Activated T-helper 17 cell treated with anti-CD3 and anti-CD28 coated beads, Interleukin-2, amount 50 U/mL, for 72 hours (primary cell): Measurements from ENCODE around the gene COL20A1. TPM values are rescaled to one million over a fixed set of nuclear protein-coding genes. Genes with fewer than 3 reads are reported as not detected.

Experiments
- ATAC-seq: fragments of 150-1000 bp; cut with Tn5 transposase; replicated peaks from 2 replicates; pipeline ENCODE4 v1.10.0; 2021; ENCODE audit warnings: mild to moderate bottlenecking, moderate library complexity
- H3K27ac Mint-ChIP-seq: one replicate; pipeline ENCODE4 v1.8.0; 2022; ENCODE audit warnings: mixed read lengths
- H3K27me3 Mint-ChIP-seq: one replicate; pipeline ENCODE4 v1.8.0; 2022; ENCODE audit warnings: mixed read lengths
- H3K36me3 Mint-ChIP-seq: one replicate; pipeline ENCODE4 v1.8.0; 2022; ENCODE audit warnings: low read depth, mild to moderate bottlenecking, mixed read lengths
- H3K4me1 Mint-ChIP-seq: one replicate; pipeline ENCODE4 v1.8.0; 2022; ENCODE audit warnings: mixed read lengths
- H3K4me3 Mint-ChIP-seq: one replicate; pipeline ENCODE4 v1.8.0; 2022; ENCODE audit warnings: mild to moderate bottlenecking, mixed read lengths
- H3K9me3 Mint-ChIP-seq: one replicate; pipeline ENCODE4 v1.8.0; 2022; ENCODE audit warnings: mixed read lengths
- total RNA-seq, 2 donors: library from RNA; stranded (reverse); gene quantifications; one replicate each; pipeline ENCODE4 v1.2.3, GENCODE V29; 2022

The COL20A1 gene
- total RNA-seq, 2 donors from 2014 or later: 0.16 to 0.17 TPM

GRCh38 chr20:63319164-63320040 lies 26.4 kb downstream of the COL20A1 start:
- no peaks in the 10 kb centered on the region for H3K4me1 Mint-ChIP-seq
- no peak for ATAC-seq
- H3K9me3 Mint-ChIP-seq: no peaks in the 10 kb centered on the region
- no peaks in the 10 kb centered on the region for H3K36me3 Mint-ChIP-seq
- H3K27ac Mint-ChIP-seq: no peak overlapping the region
- no peaks in the 10 kb centered on the region for H3K27me3 Mint-ChIP-seq
- H3K4me3 Mint-ChIP-seq: no peak overlapping the region

- Mint-ChIP-seq H3K9me3 (no peaks in the 10 kb centered on the region), H3K27ac (no peak overlapping the region), H3K4me1 (no peaks in the 10 kb centered on the region), H3K27me3 (no peaks in the 10 kb centered on the region), H3K4me3 (no peak overlapping the region), H3K36me3 (no peaks in the 10 kb centered on the region)
- ATAC-seq: no peak
Observed at GRCh38 chr20:63320041-63320511, 27.1 kb downstream of the COL20A1 start.

- no peaks in the 10 kb centered on the region for H3K36me3 Mint-ChIP-seq
- no peaks in the 10 kb centered on the region for H3K9me3 Mint-ChIP-seq
- H3K27ac Mint-ChIP-seq: no peak overlapping the region
- H3K27me3 Mint-ChIP-seq: no peaks in the 10 kb centered on the region
- ATAC-seq: no peak
- H3K4me1 Mint-ChIP-seq: no peaks in the 10 kb centered on the region
- no peak overlapping the region for H3K4me3 Mint-ChIP-seq
Observed at GRCh38 chr20:63320616-63321147, 27.7 kb downstream of the COL20A1 start.

GRCh38 chr20:63321148-63321831 lies 28.3 kb downstream of the COL20A1 start:
- no peak overlapping the region for H3K4me3 Mint-ChIP-seq

GRCh38 chr20:63322146-63322932 lies 29.4 kb downstream of the COL20A1 start:
- no peak overlapping the region for H3K4me3 Mint-ChIP-seq
- no peaks in the 10 kb centered on the region for H3K4me1 Mint-ChIP-seq
- H3K27me3 Mint-ChIP-seq: no peaks in the 10 kb centered on the region
- H3K27ac Mint-ChIP-seq: no peak overlapping the region
- no peaks in the 10 kb centered on the region for H3K9me3 Mint-ChIP-seq
- no peak for ATAC-seq
- no peaks in the 10 kb centered on the region for H3K36me3 Mint-ChIP-seq

More at GRCh38 chr20:63321148-63321831, 28.3 kb downstream of the COL20A1 start:
- Mint-ChIP-seq H3K27ac (no peak overlapping the region), H3K27me3 (no peaks in the 10 kb centered on the region), H3K4me1 (no peaks in the 10 kb centered on the region), H3K9me3 (no peaks in the 10 kb centered on the region), H3K36me3 (no peaks in the 10 kb centered on the region)
- ATAC-seq: no peak

- Mint-ChIP-seq H3K9me3 (no peaks in the 10 kb centered on the region), H3K4me1 (no peaks in the 10 kb centered on the region), H3K36me3 (no peaks in the 10 kb centered on the region), H3K27me3 (no peaks in the 10 kb centered on the region), H3K4me3 (no peak overlapping the region), H3K27ac (no peak overlapping the region)
- ATAC-seq: no peak
Observed at GRCh38 chr20:63322933-63323273, 29.9 kb downstream of the COL20A1 start.

- Mint-ChIP-seq H3K4me3 (no peak overlapping the region), H3K36me3 (no peaks in the 10 kb centered on the region), H3K9me3 (no peaks in the 10 kb centered on the region), H3K27ac (no peak overlapping the region), H3K27me3 (no peaks in the 10 kb centered on the region), H3K4me1 (no peaks in the 10 kb centered on the region)
- no peak for ATAC-seq
Observed at GRCh38 chr20:63323357-63323981, 30.5 kb downstream of the COL20A1 start.

GRCh38 chr20:63325021-63325471 lies 32.1 kb downstream of the COL20A1 start:
- no peaks in the 10 kb centered on the region for H3K4me1 Mint-ChIP-seq
- no peak overlapping the region for H3K4me3 Mint-ChIP-seq
- H3K27me3 Mint-ChIP-seq: no peaks in the 10 kb centered on the region
- H3K9me3 Mint-ChIP-seq: no peaks in the 10 kb centered on the region
- no peaks in the 10 kb centered on the region for H3K36me3 Mint-ChIP-seq
- no peak overlapping the region for H3K27ac Mint-ChIP-seq
- ATAC-seq: no peak

GRCh38 chr20:63325554-63326313 lies 32.7 kb downstream of the COL20A1 start:
- H3K9me3 Mint-ChIP-seq: no peaks in the 10 kb centered on the region
- no peak overlapping the region for H3K27ac Mint-ChIP-seq
- no peaks in the 10 kb centered on the region for H3K36me3 Mint-ChIP-seq
- no peak overlapping the region for H3K4me3 Mint-ChIP-seq
- no peaks in the 10 kb centered on the region for H3K4me1 Mint-ChIP-seq
- ATAC-seq: no peak
- H3K27me3 Mint-ChIP-seq: no peaks in the 10 kb centered on the region

GRCh38 chr20:63326314-63327230 lies 33.6 kb downstream of the COL20A1 start:
- Mint-ChIP-seq H3K27ac (peak overlapping the region; percentile 67), H3K4me3 (no peak overlapping the region), H3K27me3 (no peaks in the 10 kb centered on the region), H3K36me3 (no peaks in the 10 kb centered on the region), H3K4me1 (no peaks in the 10 kb centered on the region), H3K9me3 (peaks cover 2% of the 10 kb centered on the region)
- ATAC-seq: no peak

GRCh38 chr20:63327231-63327745 lies 34.3 kb downstream of the COL20A1 start:
- Mint-ChIP-seq H3K27me3 (peaks cover 4% of the 10 kb centered on the region), H3K9me3 (peaks cover 7% of the 10 kb centered on the region), H3K36me3 (no peaks in the 10 kb centered on the region), H3K27ac (peak overlapping the region; percentile 67), H3K4me3 (no peak overlapping the region), H3K4me1 (no peaks in the 10 kb centered on the region)
- ATAC-seq: no peak

- ATAC-seq: no peak
- peaks cover 7% of the 10 kb centered on the region for H3K9me3 Mint-ChIP-seq
- H3K27me3 Mint-ChIP-seq: peaks cover 4% of the 10 kb centered on the region
- H3K36me3 Mint-ChIP-seq: no peaks in the 10 kb centered on the region
- H3K27ac Mint-ChIP-seq: no peak overlapping the region
- H3K4me3 Mint-ChIP-seq: no peak overlapping the region
- no peaks in the 10 kb centered on the region for H3K4me1 Mint-ChIP-seq
Observed at GRCh38 chr20:63328026-63328700, 35.2 kb downstream of the COL20A1 start.
